Ishikawa (cell line): ENCODE measurements around the gene MT1X.

Experiments used
- CEBPB ChIP-seq: IDR thresholded peaks from 2 replicates; pipeline ENCODE4 v1.6.1; 2012
- CREB1 ChIP-seq: IDR thresholded peaks from 2 replicates; pipeline ENCODE4 v1.6.1; 2012; ENCODE audit warnings: low read depth
- EGR1 ChIP-seq: IDR thresholded peaks from 2 replicates; pipeline ENCODE4 v1.6.1; 2012
- EP300 ChIP-seq: IDR thresholded peaks from 2 replicates; pipeline ENCODE4 v1.6.1; 2012; ENCODE audit warnings: borderline replicate concordance
- FOXM1 ChIP-seq: IDR thresholded peaks from 2 replicates; pipeline ENCODE4 v1.6.1; 2012; ENCODE audit warnings: low read depth, borderline replicate concordance
- MAX ChIP-seq: IDR thresholded peaks from 2 replicates; pipeline ENCODE4 v1.6.1; 2012
- NFIC ChIP-seq: IDR thresholded peaks from 2 replicates; pipeline ENCODE4 v1.6.1; 2012
- RAD21 ChIP-seq: IDR thresholded peaks from 2 replicates; pipeline ENCODE4 v1.6.1; 2012; ENCODE audit warnings: low read depth
- REST ChIP-seq: IDR thresholded peaks from 2 replicates; pipeline ENCODE4 v1.6.1; 2012; ENCODE audit warnings: low read depth, mild to moderate bottlenecking
- TAF1 ChIP-seq: IDR thresholded peaks from 2 replicates; pipeline ENCODE4 v1.6.1; 2012; ENCODE audit warnings: low read depth, mild to moderate bottlenecking
- TCF12 ChIP-seq: IDR thresholded peaks from 2 replicates; pipeline ENCODE4 v1.6.1; 2012; ENCODE audit warnings: low read depth
- TEAD4 ChIP-seq: IDR thresholded peaks from 2 replicates; pipeline ENCODE4 v1.6.1; 2012
- USF1 ChIP-seq: IDR thresholded peaks from 2 replicates; pipeline ENCODE4 v1.6.1; 2012
- YY1 ChIP-seq: IDR thresholded peaks from 2 replicates; pipeline ENCODE4 v1.6.1; 2012; ENCODE audit warnings: low read depth
- ZBTB7A ChIP-seq: IDR thresholded peaks from 2 replicates; pipeline ENCODE4 v1.6.1; 2012; ENCODE audit warnings: low read depth

MT1X gene

GRCh38 chr16:56662357-56663354 lies 19.6 kb upstream of the MT1X start:
- TF ChIP-seq NFIC (no peak), TCF12 (no peak), FOXM1 (no peak), USF1 (no peak), CEBPB (no peak), RAD21 (no peak), YY1 (no peak), MAX (no peak), CREB1 (no peak), EP300 (no peak)

- TF ChIP-seq TEAD4 (no peak), USF1 (no peak), CREB1 (no peak), TCF12 (no peak)
These were observed 17.8 kb upstream of the MT1X start for GRCh38 chr16:56664506-56664905.

GRCh38 chr16:56667581-56668571 lies 14.4 kb upstream of the MT1X start, which contains the start of gene MT1G:
Gene MT1G, minus strand, starts transcription at chr16:56668065. Its CDS starts 72 bp downstream, at chr16:56667993.
- TF ChIP-seq YY1 (no peak), USF1 (no peak), NFIC (no peak), CEBPB (no peak), TAF1 (no peak), FOXM1 (no peak), TEAD4 (no peak), TCF12 (no peak), RAD21 (no peak), REST (no peak), CREB1 (no peak), EP300 (no peak), ZBTB7A (no peak), MAX (no peak), EGR1 (no peak)

- no peak for TF ChIP-seq RAD21
- TF ChIP-seq TCF12: no peak
- no peak for TF ChIP-seq NFIC
- TF ChIP-seq CEBPB: no peak
- no peak for TF ChIP-seq REST
- TF ChIP-seq ZBTB7A: no peak
- no peak for TF ChIP-seq EP300
- no peak for TF ChIP-seq EGR1
- no peak for TF ChIP-seq YY1
These were observed 13.0 kb upstream of the MT1X start, which contains the start of gene MT1H for GRCh38 chr16:56669005-56669839. Gene MT1H, plus strand, starts transcription at chr16:56669814. Its CDS starts 71 bp downstream, at chr16:56669885.
